GM12878 (cell line): ENCODE results near the gene LYL1. TPM values are rescaled to one million over a fixed set of nuclear protein-coding genes. Genes with fewer than 3 reads are reported as not detected.

ENCODE experiments used
- ATAC-seq: fragments of 200-7000 bp; cut with Tn5 transposase; 3 replicates; pipeline ENCODE4 v1.9.1; 2020; ENCODE audit warnings: mild to moderate bottlenecking, moderate library complexity
- BruUV-seq: library from RNA; stranded (reverse); fragments of 400-500 nt; replicated peaks from 2 replicates; lab custom pipeline; 2021; lab: Mats Ljungman, UMichigan
- CTCF ChIA-PET: fragments of 300-600 bp; sonication (Branson Sonifier 250); formaldehyde crosslinking; extraction: SDS; loops from one replicate; lab custom pipeline; 2021; ENCODE audit warnings: inconsistent platforms; lab: Yijun Ruan, JAX
- POLR2A ChIA-PET: fragments of 350-600 bp; formaldehyde crosslinking; extraction: SDS; loops from one replicate; lab custom pipeline; 2021; ENCODE audit warnings: inconsistent platforms; lab: Charles Lee
- RAD21 ChIA-PET: fragments of 300-600 bp; sonication (Branson Sonifier 250); formaldehyde crosslinking; loops from one replicate; lab custom pipeline; 2023; ENCODE audit warnings: antibody characterized with exemption; ENCODE audit not compliant: unreplicated experiment; lab: Charles Lee
- SMC1A ChIA-PET: fragments of 300-600 bp; sonication (Branson Sonifier 250); formaldehyde crosslinking; loops from one replicate; lab custom pipeline; 2023; ENCODE audit not compliant: unreplicated experiment, uncharacterized antibody; lab: Charles Lee
- DNase-seq: peaks from one replicate; pipeline ENCODE4 v3.0.0-alpha.2; 2011; ENCODE audit warnings: low read depth, low spot score
- FAIRE-seq: peaks from 3 replicates; lab custom pipeline; 2011; peaks lifted over from hg19 to GRCh38; lab: Jason Lieb, UNC
- H2AFZ ChIP-seq: 2 replicates; pipeline ENCODE4 v1.6.0; 2011; ENCODE audit warnings: low read depth, low read length, control low read depth; ENCODE audit not compliant: control insufficient read depth
- H3K27ac ChIP-seq: 2 replicates; pipeline ENCODE4 v1.5.1; 2011; ENCODE audit warnings: control low read depth; ENCODE audit not compliant: control insufficient read depth, insufficient read depth
- H3K27me3 ChIP-seq, 2 experiments: replicated peaks in 1 of 2; 2 replicates each; pipeline versions ENCODE4 v1.6.0 to v1.6.1; 2011; ENCODE audit warnings: low read length in 1 of 2; ENCODE audit not compliant: control insufficient read depth in 2 of 2, insufficient read depth in 2 of 2
- H3K36me3 ChIP-seq, 2 experiments: 2 replicates each; pipeline ENCODE4 v1.5.1; 2011; ENCODE audit warnings: low read length in 1 of 2; ENCODE audit not compliant: control insufficient read depth in 2 of 2, insufficient read depth in 2 of 2
- H3K4me1 ChIP-seq: 2 replicates; pipeline ENCODE4 v1.6.1; 2011; ENCODE audit warnings: mild to moderate bottlenecking, low read length, moderate library complexity, mixed read lengths; ENCODE audit not compliant: control insufficient read depth, insufficient read depth
- H3K4me2 ChIP-seq: 2 replicates; pipeline ENCODE4 v1.6.0; 2011; ENCODE audit warnings: control low read depth; ENCODE audit not compliant: control insufficient read depth, insufficient read depth
- H3K4me3 ChIP-seq: fragments of 200-600 bp; sonication (generic); 2 replicates; pipeline ENCODE4 v1.5.1; 2016
- H3K79me2 ChIP-seq: 2 replicates; pipeline ENCODE4 v1.6.0; 2011; ENCODE audit warnings: low read length; ENCODE audit not compliant: control insufficient read depth, insufficient read depth
- H3K9ac ChIP-seq: 2 replicates; pipeline ENCODE4 v1.8.0; 2011; ENCODE audit warnings: low read length, control low read depth, mixed read lengths; ENCODE audit not compliant: control insufficient read depth, insufficient read depth
- H3K9me3 ChIP-seq: replicated peaks from 3 replicates; pipeline ENCODE4 v1.5.1; 2011; ENCODE audit warnings: mild to moderate bottlenecking, low read length; ENCODE audit not compliant: control insufficient read depth, insufficient read depth
- H4K20me1 ChIP-seq: 2 replicates; pipeline ENCODE4 v1.6.0; 2011; ENCODE audit not compliant: control insufficient read depth, insufficient read depth
- BACH1 ChIP-seq: fragments of 450-650 bp; IDR thresholded peaks from 2 replicates; pipeline ENCODE4 v1.6.1; 2017; ENCODE audit warnings: mild to moderate bottlenecking, borderline replicate concordance
- BRCA1 ChIP-seq: IDR thresholded peaks from 2 replicates; pipeline ENCODE4 v1.6.1; 2011; ENCODE audit warnings: low read depth, low read length, improper control_type of control experiment
- CHD4 ChIP-seq: fragments of 200-600 bp; sonication (generic); IDR thresholded peaks from 2 replicates; pipeline ENCODE4 v1.6.1; 2016; ENCODE audit warnings: mild to moderate bottlenecking
- LARP7 ChIP-seq: fragments of 450-650 bp; IDR thresholded peaks from 2 replicates; pipeline ENCODE4 v1.6.1; 2017; ENCODE audit warnings: mild to moderate bottlenecking
- MEF2A ChIP-seq: IDR thresholded peaks from 2 replicates; pipeline ENCODE4 v1.6.1; 2011; ENCODE audit warnings: low read depth, mild to moderate bottlenecking, low read length, moderate library complexity; ENCODE audit not compliant: insufficient read depth
- NRF1 ChIP-seq: conservative IDR thresholded peaks from 2 replicates; pipeline ENCODE4 v1.6.1; 2011; ENCODE audit warnings: mild to moderate bottlenecking, low read depth, low read length, improper control_type of control experiment
- POLR2AphosphoS5 ChIP-seq: IDR thresholded peaks from 2 replicates; pipeline ENCODE4 v1.6.1; 2011; ENCODE audit warnings: mild to moderate bottlenecking, low read length, inconsistent platforms
- RB1 ChIP-seq: fragments of 450-650 bp; formaldehyde crosslinking; IDR thresholded peaks from 2 replicates; pipeline ENCODE4 v1.6.1; 2017; ENCODE audit warnings: mild to moderate bottlenecking, borderline replicate concordance
- RBBP5 ChIP-seq: fragments of 200-600 bp; sonication (generic); conservative IDR thresholded peaks from 2 replicates; pipeline ENCODE4 v1.6.1; 2016
- SMAD1 ChIP-seq: fragments of 450-650 bp; IDR thresholded peaks from 2 replicates; pipeline ENCODE4 v1.6.1; 2018; ENCODE audit warnings: mild to moderate bottlenecking, low read depth; ENCODE audit not compliant: partially characterized antibody
- TCF7 ChIP-seq: IDR thresholded peaks from 2 replicates; pipeline ENCODE4 v1.6.1; 2014; ENCODE audit warnings: antibody characterized with exemption, borderline replicate concordance
- ZZZ3 ChIP-seq: IDR thresholded peaks from 2 replicates; pipeline ENCODE4 v1.6.1; 2011; ENCODE audit warnings: low read depth; ENCODE audit not compliant: control insufficient read depth, insufficient read length
- WGBS: methylation state at CpG from one replicate; pipeline ENCODE4 v1.1.6; 2016; ENCODE audit warnings: low lambda C conversion rate; ENCODE audit not compliant: insufficient replicate concordance, insufficient coverage; ENCODE audit errors: missing lambda C conversion rate; 5-methylcytosine and 5-hydroxymethylcytosine counted together
- in situ Hi-C: fragments of 300-500 bp; cut with MboI; formaldehyde crosslinking; loops from 9 replicates; pipeline ENCODE4 v1.14.3; 2018; ENCODE audit warnings: mixed read lengths
- intact Hi-C: fragments of 100-400 bp; cut with micrococcal nuclease; formaldehyde crosslinking; loops from one replicate; pipeline ENCODE4 v1.14.2; 2022; ENCODE audit not compliant: unreplicated experiment
- polyA plus RNA-seq, 11 experiments: library from polyadenylated mRNA; depleted of rRNA in 4 of 11; unstranded in 6 of 11; stranded (reverse) in 5 of 11; fragments of >200 nt; fragmentation: Nextera tagmentation in 4 of 11; fragmentation: Illumina TruSeq in 1 of 11; extraction: Ambion mirVana in 4 of 11; extraction: Trizol in 1 of 11; gene quantifications; 1 replicate in 1 of 11; 2 replicates in 10 of 11; pipeline versions ENCODE4 v1.2.1 to v1.2.3, GENCODE V29; 2011 to 2016; ENCODE audit warnings: inconsistent platforms in 2 of 11, missing spikeins in 2 of 11, low read depth in 1 of 11
- total RNA-seq, 4 experiments: library from RNA; depleted of rRNA in 3 of 4; stranded (reverse); fragments of >200 nt in 3 of 4; fragmentation: Illumina TruSeq in 1 of 4; extraction: Trizol in 1 of 4; gene quantifications; 2 replicates each; pipeline versions ENCODE4 v1.2.1 to v1.2.3, GENCODE V29; 2013 to 2021
- TF ChIP-seq, protein P1 (sequence below): fragments of 450-650 bp; IDR thresholded peaks from 2 replicates; pipeline ENCODE4 v1.6.1; 2017; ENCODE audit warnings: antibody characterized with exemption, mild to moderate bottlenecking, moderate library complexity
- TF ChIP-seq, protein P2 (sequence below): fragments of 450-650 bp; IDR thresholded peaks from 2 replicates; pipeline ENCODE4 v1.6.1; 2017; ENCODE audit warnings: borderline replicate concordance

Gene LYL1
- total and polyA plus RNA-seq, 10 of the 15 experiments (the other 5 are each of a cell fraction or from before 2014, with no cell fraction given): 0.10 to 34.8 (median 4.4) TPM

DNA sequence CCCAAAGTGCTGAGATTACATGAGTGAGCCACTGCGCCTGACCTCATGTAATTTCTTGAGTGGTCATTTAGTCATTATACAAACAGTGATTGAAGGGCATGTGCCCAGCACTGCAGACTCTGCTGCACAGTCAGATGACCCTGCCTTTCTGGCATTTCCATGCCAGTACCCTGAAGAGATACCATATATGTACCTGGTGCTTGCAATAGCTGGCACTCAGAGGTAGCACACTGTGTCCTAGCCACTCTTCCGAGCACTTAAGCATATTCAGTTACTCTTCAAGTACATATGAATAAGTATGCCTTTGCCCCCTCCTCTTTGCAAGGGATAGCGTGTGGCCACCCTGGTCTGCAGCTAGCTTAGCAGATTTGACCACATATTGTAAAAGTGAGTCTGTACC lies 32.0 kb upstream of the LYL1 start (continued):
- TF ChIP-seq, protein P1, sequence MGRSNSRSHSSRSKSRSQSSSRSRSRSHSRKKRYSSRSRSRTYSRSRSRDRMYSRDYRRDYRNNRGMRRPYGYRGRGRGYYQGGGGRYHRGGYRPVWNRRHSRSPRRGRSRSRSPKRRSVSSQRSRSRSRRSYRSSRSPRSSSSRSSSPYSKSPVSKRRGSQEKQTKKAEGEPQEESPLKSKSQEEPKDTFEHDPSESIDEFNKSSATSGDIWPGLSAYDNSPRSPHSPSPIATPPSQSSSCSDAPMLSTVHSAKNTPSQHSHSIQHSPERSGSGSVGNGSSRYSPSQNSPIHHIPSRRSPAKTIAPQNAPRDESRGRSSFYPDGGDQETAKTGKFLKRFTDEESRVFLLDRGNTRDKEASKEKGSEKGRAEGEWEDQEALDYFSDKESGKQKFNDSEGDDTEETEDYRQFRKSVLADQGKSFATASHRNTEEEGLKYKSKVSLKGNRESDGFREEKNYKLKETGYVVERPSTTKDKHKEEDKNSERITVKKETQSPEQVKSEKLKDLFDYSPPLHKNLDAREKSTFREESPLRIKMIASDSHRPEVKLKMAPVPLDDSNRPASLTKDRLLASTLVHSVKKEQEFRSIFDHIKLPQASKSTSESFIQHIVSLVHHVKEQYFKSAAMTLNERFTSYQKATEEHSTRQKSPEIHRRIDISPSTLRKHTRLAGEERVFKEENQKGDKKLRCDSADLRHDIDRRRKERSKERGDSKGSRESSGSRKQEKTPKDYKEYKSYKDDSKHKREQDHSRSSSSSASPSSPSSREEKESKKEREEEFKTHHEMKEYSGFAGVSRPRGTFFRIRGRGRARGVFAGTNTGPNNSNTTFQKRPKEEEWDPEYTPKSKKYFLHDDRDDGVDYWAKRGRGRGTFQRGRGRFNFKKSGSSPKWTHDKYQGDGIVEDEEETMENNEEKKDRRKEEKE: no peak
- TF ChIP-seq NRF1 (no peak), POLR2AphosphoS5 (no peak)

DNA sequence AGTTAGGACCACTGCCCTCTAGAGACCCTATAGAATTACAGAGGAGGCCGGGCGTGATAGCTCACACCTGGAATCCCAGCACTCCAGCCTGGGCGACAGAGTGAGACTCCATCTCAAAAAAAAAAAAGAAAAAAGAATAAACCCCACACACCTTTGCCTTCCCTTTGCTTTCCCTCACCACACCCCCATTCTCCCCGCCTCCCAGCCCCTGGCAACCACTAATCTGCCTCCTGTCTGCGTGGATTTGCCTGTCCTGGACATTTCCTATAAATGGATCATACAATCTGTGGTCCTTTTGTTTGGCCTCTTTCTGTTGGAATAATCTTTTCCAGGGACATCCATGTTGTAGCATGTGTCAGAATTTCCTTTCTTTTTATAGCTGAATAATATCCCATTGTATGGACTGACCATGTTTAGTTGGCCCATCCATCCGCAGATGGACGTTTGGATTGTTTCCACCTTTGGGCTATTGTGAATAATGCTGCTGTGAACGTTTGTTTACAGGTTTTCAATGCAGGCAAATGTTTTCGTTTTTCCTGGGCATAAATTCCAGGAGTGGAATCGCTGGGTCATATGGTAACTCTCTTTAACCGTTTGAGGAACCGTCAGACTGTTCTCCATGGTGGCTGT lies 30.7 kb upstream of the LYL1 start:
- ChIA-PET RAD21 (no interaction called here), CTCF (interaction anchor here (0.6 kb wide), 1 partner anchor 13 kb away, joined by 3 read pairs; no protein-coding TSS in a partner anchor), POLR2A (no interaction called here), SMC1A (no interaction called here)
- Histone ChIP-seq H2AFZ (no peak overlapping the region), H3K4me3 (no peak overlapping the region), H3K79me2 (peaks cover 9% of the 10 kb centered on the region), H3K9me3 (no peaks in the 10 kb centered on the region), H4K20me1 (peaks cover 3% of the 10 kb centered on the region), H3K9ac (no peak overlapping the region), H3K27ac (no peak overlapping the region), H3K4me2 (no peak overlapping the region), H3K4me1 (no peaks in the 10 kb centered on the region), H3K36me3 (peaks cover 9 to 28% of the 10 kb centered on the region in 2 experiments), H3K27me3 (no peaks in the 10 kb centered on the region)
- in situ Hi-C loops: no loop called here
- FAIRE-seq: no peak
- no peak for DNase-seq
- ATAC-seq: no peak
- no peak for TF ChIP-seq BACH1
- TF ChIP-seq SMAD1: no peak
- no peak for TF ChIP-seq RB1
- TF ChIP-seq MEF2A: no peak
- no peak for TF ChIP-seq BRCA1
- no peak for TF ChIP-seq RBBP5
- TF ChIP-seq TCF7: no peak
- TF ChIP-seq, protein P2, sequence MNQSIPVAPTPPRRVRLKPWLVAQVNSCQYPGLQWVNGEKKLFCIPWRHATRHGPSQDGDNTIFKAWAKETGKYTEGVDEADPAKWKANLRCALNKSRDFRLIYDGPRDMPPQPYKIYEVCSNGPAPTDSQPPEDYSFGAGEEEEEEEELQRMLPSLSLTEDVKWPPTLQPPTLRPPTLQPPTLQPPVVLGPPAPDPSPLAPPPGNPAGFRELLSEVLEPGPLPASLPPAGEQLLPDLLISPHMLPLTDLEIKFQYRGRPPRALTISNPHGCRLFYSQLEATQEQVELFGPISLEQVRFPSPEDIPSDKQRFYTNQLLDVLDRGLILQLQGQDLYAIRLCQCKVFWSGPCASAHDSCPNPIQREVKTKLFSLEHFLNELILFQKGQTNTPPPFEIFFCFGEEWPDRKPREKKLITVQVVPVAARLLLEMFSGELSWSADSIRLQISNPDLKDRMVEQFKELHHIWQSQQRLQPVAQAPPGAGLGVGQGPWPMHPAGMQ: no peak
- TF ChIP-seq LARP7: no peak
- TF ChIP-seq ZZZ3: no peak
- no peak for TF ChIP-seq CHD4
- intact Hi-C loops: no loop called here
- BruUV-seq: no TSS peak
- 89% methylated on average over 12 of the region's 12 CpGs for WGBS
